Measurements from ENCODE around the gene UNCX.
"Not testable (repeated sequence)": the region's sequence is repeated elsewhere in the genome, so short reads cannot be mapped to it uniquely, and the experiment has no call there.

The UNCX gene

GRCh38 chr7:1279041-1279440 lies 46.4 kb downstream of the UNCX start:
- DNase-seq: no peak

GRCh38 chr7:1279895-1280294 lies 47.2 kb downstream of the UNCX start:
- DNase-seq: not testable (repeated sequence)

- no peak for DNase-seq
Measured at GRCh38 chr7:1281068-1281467, 48.4 kb downstream of the UNCX start.

GRCh38 chr7:1282679-1283078 lies 50.0 kb downstream of the UNCX start:
- no peak for DNase-seq

- DNase-seq: no peak
Measured at GRCh38 chr7:1283337-1283736, 50.7 kb downstream of the UNCX start.

GRCh38 chr7:1283941-1284742 lies 51.5 kb downstream of the UNCX start:
- DNase-seq: no peak

GRCh38 chr7:1284743-1285458 lies 52.2 kb downstream of the UNCX start:
- no peak for DNase-seq

- DNase-seq: no peak
Measured at GRCh38 chr7:1285556-1286301, 53.1 kb downstream of the UNCX start.
